ENCODE results near the gene RAD51B. TPM values are rescaled to one million over a fixed set of nuclear protein-coding genes. Genes with fewer than 3 reads are reported as not detected.
"Not testable (repeated sequence)": the region's sequence is repeated elsewhere in the genome, so short reads cannot be mapped to it uniquely, and the experiment has no call there.

RAD51B gene
- total RNA-seq, 6 experiments from 2014 or later: 2.7 to 5.8 (median 4.3) TPM

GRCh38 chr14:67984274-67984673 is 164.7 kb downstream of the RAD51B start:
- ATAC-seq (no peak), DNase-seq (no peak)
- TF ChIP-seq CTCF (IDR thresholded peaks at IDR 0.05) (no peak), POLR2A (IDR thresholded peaks at IDR 0.05) (no peak)
- no peaks in the 10 kb centered on the region for H3K36me3 ChIP-seq
- H3K27ac ChIP-seq: no peak overlapping the region
- H3K9me3 ChIP-seq: no peaks in the 10 kb centered on the region
- intact Hi-C loops (cut with DNase I): no loop called here
- H3K4me1 ChIP-seq: no peaks in the 10 kb centered on the region
- no peaks in the 10 kb centered on the region for H3K27me3 ChIP-seq
- no peak overlapping the region for H3K4me3 ChIP-seq

- no peaks in the 10 kb centered on the region for H3K9me3 ChIP-seq
- 83% methylated on average over 6 of the region's 6 CpGs for WGBS (ENCODE audit: insufficient coverage, low coverage, low lambda C conversion rate, missing lambda C conversion rate)
Measured at GRCh38 chr14:67986131-67986841, 166.7 kb downstream of the RAD51B start.

DNA sequence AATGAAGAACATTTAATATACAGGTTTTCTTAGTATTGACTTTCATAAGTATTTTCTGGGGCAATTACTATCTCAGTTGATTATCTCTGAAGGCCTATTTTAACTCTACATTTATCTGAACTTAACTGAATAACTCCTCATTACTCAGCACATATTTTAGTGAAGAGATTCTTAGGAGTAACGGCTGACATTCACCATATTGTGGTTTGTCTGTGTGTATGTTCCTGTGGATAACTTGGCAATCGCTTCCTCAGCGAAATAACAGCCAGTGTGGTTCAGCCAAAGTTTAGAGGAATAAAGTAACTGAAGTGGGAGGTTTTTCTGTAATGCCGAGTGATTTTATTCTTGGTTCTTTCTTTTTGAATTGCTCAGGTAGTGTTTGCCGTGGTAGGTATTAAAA is 168.0 kb downstream of the RAD51B start:
- Histone ChIP-seq H3K4me1 (no peaks in the 10 kb centered on the region), H3K4me3 (no peak overlapping the region), H3K36me3 (no peaks in the 10 kb centered on the region), H3K27ac (no peak overlapping the region), H3K27me3 (no peaks in the 10 kb centered on the region), H3K9me3 (no peaks in the 10 kb centered on the region)
- 37% methylated on average over 5 of the region's 5 CpGs for WGBS (ENCODE audit: insufficient coverage, low coverage, low lambda C conversion rate, missing lambda C conversion rate)
- intact Hi-C loops (cut with DNase I): no loop called here
- TF ChIP-seq POLR2A (IDR thresholded peaks at IDR 0.05) (no peak), CTCF (IDR thresholded peaks at IDR 0.05) (no peak)
- ATAC-seq: peak in 1 of 4 donors; percentile 25
- DNase-seq: no peak

More at GRCh38 chr14:67986131-67986841, 166.7 kb downstream of the RAD51B start:
- Histone ChIP-seq H3K4me1 (no peaks in the 10 kb centered on the region), H3K36me3 (no peaks in the 10 kb centered on the region), H3K27me3 (no peaks in the 10 kb centered on the region), H3K4me3 (no peak overlapping the region), H3K27ac (no peak overlapping the region)
- TF ChIP-seq CTCF (IDR thresholded peaks at IDR 0.05) (no peak), POLR2A (IDR thresholded peaks at IDR 0.05) (no peak)
- intact Hi-C loops (cut with DNase I): no loop called here
- ATAC-seq (no peak), DNase-seq (no peak)

- H3K27ac ChIP-seq, ATAC-seq, DNase-seq: not testable (repeated sequence)
Measured at GRCh38 chr14:67988210-67988609, 168.6 kb downstream of the RAD51B start.

GRCh38 chr14:67990576-67990975 is 171.0 kb downstream of the RAD51B start:
- 83% methylated on average over 3 of the region's 3 CpGs for WGBS (ENCODE audit: insufficient coverage, low coverage, low lambda C conversion rate, missing lambda C conversion rate)
- H3K27me3 ChIP-seq: no peaks in the 10 kb centered on the region
- ATAC-seq: no peak
- no peaks in the 10 kb centered on the region for H3K9me3 ChIP-seq
- intact Hi-C loops (cut with DNase I): no loop called here
- H3K4me1 ChIP-seq: no peaks in the 10 kb centered on the region
- DNase-seq: no peak
- H3K4me3 ChIP-seq: no peak overlapping the region
- no peak for TF ChIP-seq POLR2A (IDR thresholded peaks at IDR 0.05)
- no peak for TF ChIP-seq CTCF (IDR thresholded peaks at IDR 0.05)
- H3K36me3 ChIP-seq: no peaks in the 10 kb centered on the region
- no peak overlapping the region for H3K27ac ChIP-seq

More at GRCh38 chr14:67988210-67988609, 168.6 kb downstream of the RAD51B start:
- H3K4me3 ChIP-seq; intact Hi-C loops (cut with DNase I); H3K4me1 ChIP-seq; H3K9me3 ChIP-seq; H3K27me3 ChIP-seq; H3K36me3 ChIP-seq: not testable (repeated sequence)
- 80% methylated on average over 4 of the region's 7 CpGs for WGBS (ENCODE audit: insufficient coverage, low coverage, low lambda C conversion rate, missing lambda C conversion rate)
